HepG2 (cell line): ENCODE measurements around the gene OAT. TPM values are rescaled to one million over a fixed set of nuclear protein-coding genes. Genes with fewer than 3 reads are reported as not detected.

Experiments used
- ATAC-seq: fragments of 200-7000 bp; cut with Tn5 transposase; 3 replicates; pipeline ENCODE4 v1.9.1; 2020; ENCODE audit warnings: mild to moderate bottlenecking, moderate library complexity
- BruUV-seq: library from RNA; stranded (reverse); fragments of 400-500 nt; replicated peaks from 2 replicates; lab custom pipeline; 2021; lab: Mats Ljungman, UMichigan
- CTCF ChIA-PET: fragments of 300-600 bp; formaldehyde crosslinking; extraction: SDS; loops from one replicate; lab custom pipeline; 2021; ENCODE audit warnings: low total read pairs, inconsistent platforms, low intra/inter-chr PET ratio; lab: Yijun Ruan, JAX
- POLR2A ChIA-PET: fragments of 350-600 bp; sonication (Branson Sonifier 250); formaldehyde crosslinking; loops from one replicate; lab custom pipeline; 2020; ENCODE audit warnings: antibody characterized with exemption, inconsistent platforms; lab: Yijun Ruan, JAX
- DNase-seq: peaks from one replicate; pipeline ENCODE4 v3.0.0-alpha.2; 2015; ENCODE audit warnings: low spot score
- FAIRE-seq: peaks from 3 replicates; lab custom pipeline; 2011; peaks lifted over from hg19 to GRCh38; lab: Jason Lieb, UNC
- H2AFZ ChIP-seq: one replicate; pipeline ENCODE4 v1.6.1; 2011; ENCODE audit warnings: low read length, inconsistent platforms
- H3K27ac ChIP-seq: fragments of 300-600 bp; 3 replicates; pipeline ENCODE4 v1.8.0; 2011; ENCODE audit warnings: mixed run types, mild to moderate bottlenecking, mixed read lengths, low read length, inconsistent platforms; ENCODE audit not compliant: insufficient read depth; ENCODE audit errors: extremely low read length
- H3K27me3 ChIP-seq, 2 experiments: fragments of 200-600 bp in 1 of 2; 2 replicates in 1 of 2; 3 replicates in 1 of 2; pipeline versions ENCODE4 v1.6.0 to v1.8.0; 2011; ENCODE audit warnings: low read length in 2 of 2, mild to moderate bottlenecking in 2 of 2, moderate library complexity in 2 of 2, inconsistent platforms in 1 of 2; ENCODE audit not compliant: insufficient read depth in 2 of 2, control insufficient read depth in 1 of 2
- H3K36me3 ChIP-seq, 2 experiments: fragments of 200-600 bp in 1 of 2; replicated peaks in 1 of 2; 2 replicates in 1 of 2; 3 replicates in 1 of 2; pipeline versions ENCODE4 v1.5.1 to v1.8.0; 2011; ENCODE audit warnings: low read length in 2 of 2, inconsistent platforms in 1 of 2; ENCODE audit not compliant: insufficient read depth in 2 of 2, control insufficient read depth in 1 of 2
- H3K4me1 ChIP-seq: 2 replicates; pipeline ENCODE4 v1.5.1; 2012; ENCODE audit warnings: low read length, inconsistent platforms; ENCODE audit not compliant: insufficient read depth
- H3K4me2 ChIP-seq: 2 replicates; pipeline ENCODE4 v1.6.0; 2011; ENCODE audit warnings: low read depth, low read length, inconsistent platforms
- H3K4me3 ChIP-seq, 3 experiments: fragments of 200-600 bp in 1 of 3; sonication (generic), shearing (Covaris generic) in 1 of 3; replicated peaks in 1 of 3; 2 replicates each; pipeline ENCODE4 v1.5.1; 2011 to 2016; ENCODE audit warnings: low read length in 3 of 3, inconsistent platforms in 2 of 3, low read depth in 2 of 3, mild to moderate bottlenecking in 2 of 3, control low read depth in 1 of 3, mixed read lengths in 1 of 3; ENCODE audit not compliant: insufficient read depth in 1 of 3
- H3K79me2 ChIP-seq: one replicate; pipeline ENCODE4 v1.6.1; 2011; ENCODE audit warnings: low read length, inconsistent platforms; ENCODE audit not compliant: insufficient read depth
- H3K9ac ChIP-seq: 2 replicates; pipeline ENCODE4 v1.6.0; 2011; ENCODE audit warnings: mild to moderate bottlenecking, low read depth, low read length, inconsistent platforms; ENCODE audit not compliant: insufficient read depth
- H3K9me3 ChIP-seq: 2 replicates; pipeline ENCODE4 v1.5.1; 2012; ENCODE audit warnings: mild to moderate bottlenecking, low read length
- H4K20me1 ChIP-seq: 2 replicates; pipeline ENCODE4 v1.6.0; 2011; ENCODE audit warnings: inconsistent platforms, mild to moderate bottlenecking, low read length, moderate library complexity; ENCODE audit not compliant: insufficient read depth
- GLI4 ChIP-seq: sonication (generic); formaldehyde crosslinking; IDR thresholded peaks from 2 replicates; pipeline ENCODE4 v1.5.1; 2020; ENCODE audit warnings: missing genetic modification reagents, mild to moderate bottlenecking, moderate library complexity, borderline replicate concordance
- HIC2 ChIP-seq: sonication (generic); formaldehyde crosslinking; IDR thresholded peaks from 2 replicates; pipeline ENCODE4 v1.9.0; 2022; ENCODE audit warnings: low read depth, missing genetic modification reagents
- MBD4 ChIP-seq: IDR thresholded peaks from 2 replicates; pipeline ENCODE4 v1.6.1; 2012; ENCODE audit warnings: low read length, inconsistent platforms, borderline replicate concordance
- NCOA1 ChIP-seq: sonication (generic); formaldehyde crosslinking; IDR thresholded peaks from 2 replicates; pipeline ENCODE4 v1.9.0; 2021; ENCODE audit warnings: missing genetic modification reagents
- PHF5A ChIP-seq: IDR thresholded peaks from one replicate; pipeline ENCODE4 v1.6.1; 2018; ENCODE audit warnings: low read depth, missing genetic modification reagents; ENCODE audit not compliant: unreplicated experiment
- TRAFD1 ChIP-seq: sonication (generic); formaldehyde crosslinking; IDR thresholded peaks from 2 replicates; pipeline ENCODE4 v1.5.1; 2020; ENCODE audit warnings: missing genetic modification reagents, mild to moderate bottlenecking, borderline replicate concordance
- ZNF605 ChIP-seq: sonication (generic); formaldehyde crosslinking; IDR thresholded peaks from 2 replicates; pipeline ENCODE4 v1.8.0; 2022; ENCODE audit warnings: mild to moderate bottlenecking, missing genetic modification reagents
- ZNF670 ChIP-seq: sonication (generic); formaldehyde crosslinking; IDR thresholded peaks from 2 replicates; pipeline ENCODE4 v1.8.0; 2022; ENCODE audit warnings: mild to moderate bottlenecking, missing genetic modification reagents, borderline replicate concordance
- WGBS: methylation state at CpG from one replicate; pipeline ENCODE4 v1.1.6; 2017; ENCODE audit warnings: low lambda C conversion rate; 5-methylcytosine and 5-hydroxymethylcytosine counted together
- in situ Hi-C: cut with HindIII; loops from 2 replicates; pipeline ENCODE4 v1.10.0; 2017; ENCODE audit warnings: low pct_unique_long_range_greater_than_20kb; ENCODE audit not compliant: extremely low pct_ligation_motif_present
- intact Hi-C: fragments of 100-400 bp; cut with micrococcal nuclease; formaldehyde crosslinking; loops from one replicate; pipeline ENCODE4 v1.10.0; 2022; ENCODE audit not compliant: unreplicated experiment
- polyA plus RNA-seq, 8 experiments: library from polyadenylated mRNA; depleted of rRNA in 3 of 8; stranded (reverse) in 7 of 8; unstranded in 1 of 8; fragments of >200 nt; fragmentation: Illumina TruSeq in 4 of 8; extraction: Trizol in 4 of 8; gene quantifications; 2 replicates each; pipeline versions ENCODE4 v1.2.1 to v1.2.3, GENCODE V29; 2011 to 2016; ENCODE audit warnings: low read depth in 4 of 8, missing spikeins in 1 of 8, mixed read lengths in 1 of 8; ENCODE audit not compliant: insufficient read depth in 1 of 8
- total RNA-seq, 5 experiments: library from RNA; depleted of rRNA; stranded (reverse); fragments of >200 nt; fragmentation: Illumina TruSeq; extraction: Trizol; gene quantifications; 2 replicates each; pipeline ENCODE4 v1.2.3, GENCODE V29; 2016; ENCODE audit warnings: low read depth in 1 of 5
- TF ChIP-seq, protein P1 (sequence below): sonication (generic); formaldehyde crosslinking; conservative IDR thresholded peaks from 2 replicates; pipeline ENCODE4 v1.8.0; 2022; ENCODE audit warnings: missing genetic modification reagents
- TF ChIP-seq, protein P2 (sequence below): sonication (generic); formaldehyde crosslinking; IDR thresholded peaks from 2 replicates; pipeline ENCODE4 v1.4.0; 2020; ENCODE audit warnings: missing genetic modification reagents, borderline replicate concordance
- TF ChIP-seq, protein P3 (sequence below): sonication (generic); formaldehyde crosslinking; IDR thresholded peaks from 2 replicates; pipeline ENCODE4 v1.5.0; 2020; ENCODE audit warnings: mild to moderate bottlenecking, low read depth, missing genetic modification reagents, borderline replicate concordance

Gene OAT
- total and polyA plus RNA-seq, 2 of the 13 experiments (the other 11 are each of a cell fraction or from before 2014, with no cell fraction given): 87.8 to 96.7 TPM

GRCh38 chr10:124385627-124386185 is 33.0 kb downstream of the OAT start (continued):
- TF ChIP-seq, protein P1, sequence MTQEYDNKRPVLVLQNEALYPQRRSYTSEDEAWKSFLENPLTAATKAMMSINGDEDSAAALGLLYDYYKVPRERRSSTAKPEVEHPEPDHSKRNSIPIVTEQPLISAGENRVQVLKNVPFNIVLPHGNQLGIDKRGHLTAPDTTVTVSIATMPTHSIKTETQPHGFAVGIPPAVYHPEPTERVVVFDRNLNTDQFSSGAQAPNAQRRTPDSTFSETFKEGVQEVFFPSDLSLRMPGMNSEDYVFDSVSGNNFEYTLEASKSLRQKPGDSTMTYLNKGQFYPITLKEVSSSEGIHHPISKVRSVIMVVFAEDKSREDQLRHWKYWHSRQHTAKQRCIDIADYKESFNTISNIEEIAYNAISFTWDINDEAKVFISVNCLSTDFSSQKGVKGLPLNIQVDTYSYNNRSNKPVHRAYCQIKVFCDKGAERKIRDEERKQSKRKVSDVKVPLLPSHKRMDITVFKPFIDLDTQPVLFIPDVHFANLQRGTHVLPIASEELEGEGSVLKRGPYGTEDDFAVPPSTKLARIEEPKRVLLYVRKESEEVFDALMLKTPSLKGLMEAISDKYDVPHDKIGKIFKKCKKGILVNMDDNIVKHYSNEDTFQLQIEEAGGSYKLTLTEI (CRISPR knock-in tag): no peak
- no peak for TF ChIP-seq HIC2 (CRISPR knock-in tag)

DNA sequence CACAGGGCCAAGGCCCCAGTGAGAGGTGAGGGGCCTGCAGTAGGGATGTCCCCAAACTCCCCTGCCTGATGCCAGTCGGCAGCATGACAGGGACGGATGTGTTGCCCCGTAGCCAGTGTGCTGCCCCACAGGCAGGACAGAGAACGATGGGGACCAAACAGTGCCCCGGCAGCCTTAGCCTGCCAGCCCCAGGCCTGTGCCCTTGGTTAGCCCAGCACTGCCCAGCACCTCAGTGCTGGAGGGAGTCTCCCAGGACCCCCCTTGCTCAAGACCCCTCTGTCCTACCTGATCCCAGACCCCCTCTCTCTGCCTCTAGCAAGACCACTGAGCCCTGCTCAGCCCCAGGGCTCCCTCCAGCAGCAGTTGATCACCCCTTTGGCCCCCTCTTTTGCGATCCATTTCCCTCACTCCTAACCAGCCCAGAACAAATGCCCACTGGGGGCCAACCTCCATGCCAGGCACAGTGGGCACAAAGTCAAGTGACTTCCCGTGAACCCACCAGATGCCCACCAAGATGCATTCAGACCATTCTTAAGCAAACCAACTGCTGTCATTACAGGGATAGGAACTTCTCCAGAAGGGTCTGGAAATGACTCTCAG is 34.0 kb downstream of the OAT start:
- CTCF ChIA-PET: no interaction called here
- intact Hi-C loops: loop anchor here (5.0 kb wide), 1 partner anchor 87 kb away; no protein-coding TSS in a partner anchor
- Histone ChIP-seq H2AFZ (no peak overlapping the region), H3K9me3 (no peaks in the 10 kb centered on the region), H3K27me3 (peaks cover 5 to 51% of the 10 kb centered on the region in 2 experiments), H3K4me2 (no peak overlapping the region), H4K20me1 (no peaks in the 10 kb centered on the region), H3K4me1 (peaks cover 25% of the 10 kb centered on the region), H3K9ac (no peak overlapping the region), H3K4me3 (no peak overlapping the region), H3K79me2 (no peaks in the 10 kb centered on the region), H3K36me3 (no peaks in the 10 kb centered on the region), H3K27ac (no peak overlapping the region)
- ATAC-seq (no peak), FAIRE-seq (no peak), DNase-seq (no peak)
- no TSS peak for BruUV-seq
- POLR2A ChIA-PET: no interaction called here
- in situ Hi-C loops: loop anchor here (5.0 to 10.0 kb wide), 3 partner anchors 122 to 800 kb away; no protein-coding TSS in a partner anchor
- WGBS: 57% methylated on average over 4 of the region's 7 CpGs
- TF ChIP-seq ZNF605 (no peak), MBD4 (no peak), TRAFD1 (CRISPR knock-in tag) (no peak), NCOA1 (CRISPR knock-in tag) (no peak), ZNF670 (no peak), GLI4 (CRISPR knock-in tag) (no peak), PHF5A (CRISPR knock-in tag) (no peak)
- TF ChIP-seq, protein P2, sequence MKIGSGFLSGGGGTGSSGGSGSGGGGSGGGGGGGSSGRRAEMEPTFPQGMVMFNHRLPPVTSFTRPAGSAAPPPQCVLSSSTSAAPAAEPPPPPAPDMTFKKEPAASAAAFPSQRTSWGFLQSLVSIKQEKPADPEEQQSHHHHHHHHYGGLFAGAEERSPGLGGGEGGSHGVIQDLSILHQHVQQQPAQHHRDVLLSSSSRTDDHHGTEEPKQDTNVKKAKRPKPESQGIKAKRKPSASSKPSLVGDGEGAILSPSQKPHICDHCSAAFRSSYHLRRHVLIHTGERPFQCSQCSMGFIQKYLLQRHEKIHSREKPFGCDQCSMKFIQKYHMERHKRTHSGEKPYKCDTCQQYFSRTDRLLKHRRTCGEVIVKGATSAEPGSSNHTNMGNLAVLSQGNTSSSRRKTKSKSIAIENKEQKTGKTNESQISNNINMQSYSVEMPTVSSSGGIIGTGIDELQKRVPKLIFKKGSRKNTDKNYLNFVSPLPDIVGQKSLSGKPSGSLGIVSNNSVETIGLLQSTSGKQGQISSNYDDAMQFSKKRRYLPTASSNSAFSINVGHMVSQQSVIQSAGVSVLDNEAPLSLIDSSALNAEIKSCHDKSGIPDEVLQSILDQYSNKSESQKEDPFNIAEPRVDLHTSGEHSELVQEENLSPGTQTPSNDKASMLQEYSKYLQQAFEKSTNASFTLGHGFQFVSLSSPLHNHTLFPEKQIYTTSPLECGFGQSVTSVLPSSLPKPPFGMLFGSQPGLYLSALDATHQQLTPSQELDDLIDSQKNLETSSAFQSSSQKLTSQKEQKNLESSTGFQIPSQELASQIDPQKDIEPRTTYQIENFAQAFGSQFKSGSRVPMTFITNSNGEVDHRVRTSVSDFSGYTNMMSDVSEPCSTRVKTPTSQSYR (CRISPR knock-in tag): no peak
- TF ChIP-seq, protein P3, sequence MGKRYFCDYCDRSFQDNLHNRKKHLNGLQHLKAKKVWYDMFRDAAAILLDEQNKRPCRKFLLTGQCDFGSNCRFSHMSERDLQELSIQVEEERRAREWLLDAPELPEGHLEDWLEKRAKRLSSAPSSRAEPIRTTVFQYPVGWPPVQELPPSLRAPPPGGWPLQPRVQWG: no peak
